ENCODE data around the gene PSMB7.

PSMB7 gene

DNA sequence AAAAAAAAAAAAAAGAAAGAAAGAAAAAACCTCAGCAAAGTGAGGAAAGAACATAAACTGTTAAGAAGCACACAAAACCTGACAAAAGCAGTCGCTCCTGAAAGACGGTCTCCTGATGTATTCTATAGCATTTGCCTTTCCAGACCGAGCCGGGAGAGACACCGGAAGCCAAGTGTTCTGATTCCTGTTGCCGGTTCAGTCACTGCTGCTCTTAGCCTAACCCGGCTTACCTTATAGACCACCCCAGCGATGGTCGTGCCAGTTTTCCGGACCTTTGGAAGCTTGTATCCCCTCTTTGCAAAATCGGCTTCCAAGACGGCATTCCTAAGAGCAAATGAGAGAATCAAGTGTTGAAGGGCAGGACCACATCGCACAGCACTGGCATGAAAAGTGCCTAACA lies 630 bp downstream of the PSMB7 start:
- FAIRE-seq: no peak
- no peak for DNase-seq (ENCODE audit: insufficient read length, low spot score)

DNA sequence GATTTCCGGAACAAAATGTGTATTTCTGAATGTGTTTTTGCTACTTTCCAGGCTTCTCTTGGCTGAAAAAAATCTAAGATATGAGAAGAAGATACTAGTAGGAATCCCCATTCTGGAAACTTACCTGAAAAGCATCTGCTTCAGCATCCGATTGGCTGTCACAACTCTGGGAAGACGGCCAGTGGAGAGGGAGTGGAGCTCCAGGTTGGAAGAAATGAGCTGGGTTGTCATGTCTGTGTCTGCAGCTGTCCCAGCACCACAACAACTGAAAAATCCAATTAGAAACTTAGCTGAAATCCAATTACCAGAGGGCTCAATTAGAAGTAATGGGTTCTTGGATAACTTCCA lies 3.0 kb downstream of the PSMB7 start:
- no peak for FAIRE-seq
- DNase-seq (ENCODE audit: insufficient read length, low spot score): no peak

DNA sequence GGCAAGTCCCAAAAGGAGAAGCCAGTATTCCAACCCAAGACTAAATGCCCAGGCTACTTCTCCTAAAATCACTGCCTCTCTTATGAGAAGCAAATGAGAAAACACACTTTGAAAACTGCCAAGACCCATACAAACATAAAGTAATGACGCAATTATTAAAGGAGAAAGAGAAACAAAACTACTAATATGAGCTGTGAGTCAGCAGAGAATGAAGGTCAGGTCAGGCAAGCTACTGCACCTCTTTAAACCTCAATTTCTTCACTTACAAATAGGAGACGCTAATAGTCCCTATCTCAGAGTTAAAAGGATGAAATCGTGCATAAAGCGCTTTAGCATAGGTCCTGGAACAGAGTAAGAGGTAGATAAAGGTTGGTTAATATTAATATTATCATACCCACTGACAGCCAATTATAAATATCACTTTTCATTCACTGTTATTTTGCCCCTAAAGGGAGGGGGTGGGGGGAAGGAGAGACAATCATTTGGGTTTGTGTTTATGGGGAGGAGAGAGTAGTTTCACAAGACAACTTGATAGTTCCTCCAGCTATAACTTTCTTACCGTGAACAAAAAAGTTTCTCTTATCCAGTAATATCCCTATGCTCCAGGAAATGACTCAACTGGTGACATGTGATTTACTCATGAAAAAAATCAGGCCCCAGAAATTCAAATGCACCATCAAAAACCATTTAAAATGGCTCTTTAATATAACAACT lies 3.6 kb downstream of the PSMB7 start:
- no peak for FAIRE-seq

DNA sequence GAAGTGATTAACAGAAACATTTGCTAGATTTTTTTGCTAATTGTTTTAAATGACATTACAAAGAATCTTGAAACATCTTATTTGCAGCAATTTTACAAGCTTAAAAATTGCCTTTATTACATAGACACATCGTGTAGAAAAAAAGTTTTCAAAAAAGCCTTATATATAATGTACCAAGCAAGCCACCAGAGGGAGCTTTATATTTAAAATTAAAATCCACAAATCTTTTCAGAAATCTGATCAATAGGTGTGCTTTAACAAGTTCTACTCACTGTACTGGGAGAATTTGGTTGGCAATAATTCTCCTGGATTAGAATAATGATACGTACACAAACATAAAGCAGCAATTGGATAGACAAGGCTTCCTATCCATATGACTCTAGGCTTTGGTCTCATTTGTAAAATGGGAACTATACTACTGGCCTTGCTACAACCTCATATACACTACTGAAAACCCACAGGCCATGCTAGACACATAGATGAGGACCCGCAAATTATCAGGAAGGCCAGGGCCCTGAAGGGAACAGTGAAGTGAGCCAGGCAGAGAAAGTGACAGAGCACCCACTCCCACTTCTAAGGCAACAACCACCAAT lies 4.8 kb downstream of the PSMB7 start:
- DNase-seq (ENCODE audit: insufficient read length, low spot score) (no peak), FAIRE-seq (no peak)

More for the DNA sequence above, 3.6 kb downstream of the PSMB7 start:
- DNase-seq (ENCODE audit: insufficient read length, low spot score): no peak

DNA sequence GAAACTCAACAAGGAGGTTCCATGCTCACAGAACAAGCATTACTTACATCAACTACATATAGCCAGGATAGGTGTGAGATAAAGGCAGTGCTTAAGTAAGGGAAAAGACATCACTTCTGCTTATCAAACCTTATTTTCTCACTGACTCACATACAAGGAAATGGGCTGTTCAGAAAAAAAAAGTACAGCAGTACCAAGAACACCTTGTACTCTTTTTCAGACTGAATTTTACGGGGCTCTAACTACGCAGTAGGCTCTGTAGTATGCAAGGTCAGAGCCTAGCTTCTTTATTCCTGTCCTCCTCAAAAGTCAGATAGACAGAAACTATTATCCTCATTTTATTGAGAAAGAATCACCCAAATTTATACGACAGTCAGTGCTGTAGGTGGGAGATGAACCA lies 5.8 kb downstream of the PSMB7 start:
- DNase-seq (ENCODE audit: insufficient read length, low spot score): no peak
- no peak for FAIRE-seq

DNA sequence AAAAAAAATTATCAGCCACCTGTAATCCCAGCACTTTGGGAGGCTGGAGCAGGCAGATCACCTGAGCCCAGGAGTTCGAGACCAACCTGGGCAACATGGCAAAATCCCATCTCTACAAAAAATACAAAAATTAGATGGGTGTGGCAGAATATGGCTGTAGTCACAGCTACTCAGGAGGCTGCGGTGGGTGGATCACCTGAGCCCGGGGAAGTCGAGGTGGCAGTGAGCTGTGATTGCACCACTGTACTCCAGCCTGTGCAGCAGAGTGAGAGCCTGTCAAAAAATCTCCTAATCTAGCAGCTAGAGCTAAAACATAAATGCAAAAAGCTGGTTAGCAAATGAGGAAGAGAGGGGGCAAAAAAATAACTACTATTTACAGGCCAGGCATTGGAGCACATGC lies 12.0 kb downstream of the PSMB7 start:
- DNase-seq (ENCODE audit: insufficient read length, low spot score) (no peak), FAIRE-seq (no peak)

DNA sequence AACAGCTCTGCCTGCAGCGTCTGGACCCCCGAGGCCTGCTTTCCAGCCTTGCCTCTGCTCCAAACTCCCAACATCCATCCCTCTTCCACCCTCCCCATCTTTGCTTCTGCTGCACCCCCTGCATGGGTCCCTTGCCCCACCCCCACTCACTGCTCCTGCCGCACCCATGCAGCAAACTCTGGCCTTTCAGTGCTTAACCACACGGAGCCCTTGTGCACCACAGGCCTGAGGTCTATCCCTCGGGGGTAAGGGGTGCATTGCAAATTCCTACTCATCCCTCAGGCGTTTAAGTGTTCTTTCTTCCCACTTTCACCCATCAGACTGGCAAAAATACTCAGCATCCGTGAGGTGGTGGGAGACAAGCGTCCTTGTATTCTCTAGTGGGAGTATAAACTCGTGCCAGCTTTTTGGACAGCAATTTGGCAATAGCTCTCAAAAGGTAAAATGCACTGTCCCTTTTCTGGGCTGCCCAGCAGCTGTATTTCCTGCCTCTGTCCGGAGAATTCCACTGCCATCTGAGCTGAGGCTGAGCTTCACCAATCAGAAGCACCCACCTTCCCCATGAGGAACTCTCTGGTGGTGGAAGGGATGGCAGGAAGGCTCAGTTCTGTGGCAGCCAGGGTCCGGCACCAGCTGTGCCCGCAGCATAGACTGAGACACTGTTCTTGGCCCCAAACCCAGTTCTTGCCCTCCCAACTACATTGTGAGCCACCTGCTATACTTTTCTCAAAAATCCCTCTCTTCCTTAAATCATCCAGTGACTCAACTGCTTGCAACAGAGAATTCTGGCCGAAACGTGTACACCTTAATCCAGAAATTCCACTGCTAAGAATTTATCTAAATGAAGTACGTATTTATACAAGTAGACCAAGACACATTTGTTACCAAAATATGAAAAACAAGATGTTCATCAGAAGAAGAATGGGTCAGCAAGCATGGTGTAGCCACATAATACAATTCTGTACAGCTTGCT lies 15.0 kb downstream of the PSMB7 start:
- DNase-seq (ENCODE audit: insufficient read length, low spot score): no peak
- FAIRE-seq: no peak

DNA sequence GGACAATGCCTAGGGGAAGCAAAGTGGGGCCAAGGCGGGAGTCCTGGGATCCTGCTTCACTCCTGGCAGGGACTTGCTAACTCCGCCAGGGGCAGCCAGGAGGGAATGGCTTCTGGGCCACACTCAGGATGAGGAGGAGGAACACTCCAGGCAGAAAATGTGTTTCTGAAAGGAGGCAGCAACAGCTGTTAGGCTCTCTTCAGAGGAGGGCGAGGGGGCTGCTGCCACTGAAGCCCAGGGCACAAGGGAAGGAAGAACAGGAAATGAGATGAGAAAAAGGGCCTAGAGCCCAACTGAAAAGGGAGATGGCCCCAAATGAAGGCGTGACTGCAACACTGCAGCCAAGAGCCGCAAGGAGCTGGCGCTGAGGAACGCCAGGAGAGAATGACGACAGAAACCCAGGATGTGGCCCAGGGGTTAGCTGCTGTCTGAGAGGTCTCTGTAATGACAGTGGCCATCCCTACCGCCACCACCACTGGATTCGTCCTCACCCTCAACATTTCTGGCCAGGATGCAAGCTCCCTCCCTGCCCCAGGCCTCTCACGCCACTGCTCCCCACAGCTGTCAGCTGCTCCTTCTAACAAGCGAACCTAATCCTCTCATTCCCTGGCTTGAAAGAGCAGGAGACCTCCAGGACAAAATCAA lies 15.8 kb downstream of the PSMB7 start:
- FAIRE-seq: no peak

DNA sequence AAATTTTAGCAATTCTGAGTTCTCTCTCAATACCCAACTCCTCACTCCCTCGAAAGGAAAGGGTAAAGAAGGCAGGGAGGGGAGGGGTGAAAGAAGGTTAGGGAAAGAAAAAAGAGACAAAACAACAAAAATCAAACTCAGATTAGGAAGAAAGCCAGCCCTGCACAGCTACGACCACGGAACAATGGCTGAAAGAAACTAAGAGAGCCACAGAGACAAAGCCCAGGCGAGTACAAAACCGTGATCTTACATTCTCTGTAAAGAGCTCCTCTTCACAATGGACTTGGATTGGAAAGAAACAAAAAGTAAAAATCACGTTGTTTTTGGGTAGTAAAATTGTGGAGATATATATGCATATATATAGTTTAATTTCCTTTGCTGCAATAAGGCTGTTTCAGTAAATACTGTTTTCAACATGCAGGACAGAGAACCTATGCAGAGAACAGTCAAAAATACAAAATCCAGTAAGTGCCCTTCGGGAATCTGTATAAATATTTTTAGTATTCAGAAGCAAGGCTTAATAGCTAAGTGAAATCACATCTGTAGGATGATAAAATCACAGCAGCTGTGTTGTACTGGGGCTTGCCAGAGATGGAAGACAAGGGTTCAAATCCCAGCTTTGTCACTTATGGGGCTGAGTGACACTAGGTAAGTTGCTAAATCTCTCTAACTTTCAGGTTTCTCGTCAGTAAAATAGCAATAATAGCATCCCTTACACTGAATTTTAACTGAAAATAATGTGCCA lies 16.9 kb downstream of the PSMB7 start:
- DNase-seq (ENCODE audit: insufficient read length, low spot score) (no peak), FAIRE-seq (no peak)

More for the DNA sequence above, 15.8 kb downstream of the PSMB7 start:
- DNase-seq (ENCODE audit: insufficient read length, low spot score): no peak

DNA sequence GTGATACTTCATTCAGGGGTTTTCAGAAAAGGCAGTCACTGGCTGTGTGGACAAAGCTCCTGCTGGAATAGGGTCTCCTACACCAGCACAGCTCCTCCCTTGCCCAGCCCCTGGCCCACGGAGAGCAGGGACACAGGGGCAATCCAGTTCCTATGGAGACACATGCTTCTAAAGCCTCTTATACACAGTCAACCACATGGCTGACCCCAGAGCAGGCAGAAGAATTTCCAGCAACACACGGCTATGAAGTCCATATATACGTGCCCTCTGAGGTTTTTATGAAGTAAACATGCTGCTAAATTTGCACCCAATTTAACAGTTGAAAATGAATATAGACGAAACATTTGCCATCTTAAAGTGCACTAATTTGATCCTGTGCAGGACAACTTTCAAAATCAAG lies 19.4 kb downstream of the PSMB7 start:
- no peak for FAIRE-seq
- no peak for DNase-seq (ENCODE audit: insufficient read length, low spot score)

DNA sequence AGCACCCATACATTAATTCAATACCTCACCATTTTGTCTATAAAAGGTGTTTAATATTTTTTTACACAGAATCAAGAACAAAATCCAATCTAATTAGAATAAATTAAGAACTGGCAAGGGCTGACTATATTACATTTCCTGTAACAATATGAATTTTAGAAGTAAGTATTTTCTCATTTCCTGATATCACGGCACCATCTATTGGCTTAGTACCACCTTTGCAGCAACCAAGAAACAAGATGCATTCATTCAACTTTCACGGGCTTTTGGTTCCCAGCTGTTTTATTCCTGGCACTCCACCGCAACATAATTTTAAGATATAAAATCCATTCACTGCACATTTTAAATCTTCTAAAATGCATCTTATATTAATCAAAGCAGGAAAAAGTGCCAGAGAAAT lies 20.6 kb downstream of the PSMB7 start:
- no peak for DNase-seq (ENCODE audit: insufficient read length, low spot score)
- no peak for FAIRE-seq

DNA sequence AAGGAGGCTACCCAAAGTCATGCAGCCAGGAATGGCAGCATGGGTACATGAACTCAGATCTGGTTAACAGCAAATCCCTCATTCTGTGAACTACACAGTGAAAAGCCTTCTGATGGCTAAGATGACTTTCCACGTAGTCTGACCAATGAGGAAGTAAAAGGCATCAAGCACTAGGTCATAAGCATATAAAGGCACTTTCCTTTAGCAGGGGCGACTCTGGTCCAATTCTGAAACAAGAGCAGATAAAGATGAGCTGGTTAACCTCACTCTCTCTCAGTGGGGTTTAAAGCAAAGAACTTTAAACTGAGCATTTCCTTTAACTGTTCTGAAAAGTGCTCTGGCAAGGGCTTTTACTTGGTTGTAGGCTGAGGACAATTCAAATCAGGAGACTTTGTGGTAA lies 21.1 kb downstream of the PSMB7 start:
- FAIRE-seq (no peak), DNase-seq (ENCODE audit: insufficient read length, low spot score) (no peak)

DNA sequence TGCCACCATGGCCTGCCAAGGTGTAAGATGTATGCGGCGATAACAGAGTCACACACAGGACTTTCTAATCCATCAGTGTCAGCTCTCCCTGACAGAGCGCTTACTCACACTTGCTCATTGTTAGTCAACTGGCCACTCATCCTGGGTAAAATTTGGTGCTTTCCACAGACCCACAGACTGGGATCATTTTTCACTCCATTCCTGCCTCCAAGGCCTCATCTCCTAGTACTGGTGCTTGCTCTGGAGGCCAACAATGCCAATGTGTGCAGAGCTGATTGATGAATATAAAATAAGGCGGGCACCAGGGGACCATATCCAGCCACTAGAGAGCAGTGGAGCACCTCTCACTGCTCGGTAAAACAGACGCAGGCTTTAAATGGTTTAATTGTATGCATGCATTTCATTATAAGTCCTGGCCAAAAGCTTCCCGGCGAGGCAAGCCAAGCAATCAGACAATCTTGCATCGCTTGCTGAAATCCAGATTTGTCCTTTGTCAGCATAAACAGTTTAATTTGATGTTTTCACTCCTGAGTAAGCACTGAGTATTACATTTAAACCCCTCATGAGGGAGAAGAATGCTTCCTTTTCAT lies 22.3 kb downstream of the PSMB7 start:
- DNase-seq (ENCODE audit: insufficient read length, low spot score) (no peak), FAIRE-seq (no peak)

DNA sequence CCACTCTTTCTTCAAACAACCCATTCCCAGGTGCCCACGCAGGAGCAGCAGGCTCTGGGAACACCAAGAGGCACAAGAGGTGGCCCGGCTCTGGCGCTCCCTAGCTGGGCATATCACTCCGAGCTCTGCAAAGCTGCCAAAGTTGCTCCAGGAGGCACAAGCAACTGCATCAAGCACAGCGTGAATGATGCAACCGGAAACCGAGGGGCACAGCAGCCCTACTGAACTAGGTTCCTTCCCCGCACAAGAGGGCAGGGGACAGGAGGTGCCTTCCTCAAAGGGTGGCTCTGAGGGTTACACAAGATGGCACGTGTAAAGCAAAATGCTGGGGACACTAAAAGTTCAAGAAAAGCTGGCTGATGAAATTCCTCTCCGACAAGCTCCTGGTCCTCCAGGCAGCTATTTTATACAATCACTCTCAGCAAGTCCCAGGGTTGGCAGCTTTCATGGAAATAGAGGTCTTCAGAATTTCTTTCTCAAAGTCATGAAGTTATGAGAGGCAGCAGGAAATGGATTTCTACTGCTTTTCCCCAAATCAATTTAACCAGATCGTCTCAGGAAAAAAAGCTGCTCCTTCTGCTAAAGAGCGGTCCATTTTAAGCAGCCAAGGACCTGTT lies 22.9 kb downstream of the PSMB7 start:
- no peak for DNase-seq (ENCODE audit: insufficient read length, low spot score)

DNA sequence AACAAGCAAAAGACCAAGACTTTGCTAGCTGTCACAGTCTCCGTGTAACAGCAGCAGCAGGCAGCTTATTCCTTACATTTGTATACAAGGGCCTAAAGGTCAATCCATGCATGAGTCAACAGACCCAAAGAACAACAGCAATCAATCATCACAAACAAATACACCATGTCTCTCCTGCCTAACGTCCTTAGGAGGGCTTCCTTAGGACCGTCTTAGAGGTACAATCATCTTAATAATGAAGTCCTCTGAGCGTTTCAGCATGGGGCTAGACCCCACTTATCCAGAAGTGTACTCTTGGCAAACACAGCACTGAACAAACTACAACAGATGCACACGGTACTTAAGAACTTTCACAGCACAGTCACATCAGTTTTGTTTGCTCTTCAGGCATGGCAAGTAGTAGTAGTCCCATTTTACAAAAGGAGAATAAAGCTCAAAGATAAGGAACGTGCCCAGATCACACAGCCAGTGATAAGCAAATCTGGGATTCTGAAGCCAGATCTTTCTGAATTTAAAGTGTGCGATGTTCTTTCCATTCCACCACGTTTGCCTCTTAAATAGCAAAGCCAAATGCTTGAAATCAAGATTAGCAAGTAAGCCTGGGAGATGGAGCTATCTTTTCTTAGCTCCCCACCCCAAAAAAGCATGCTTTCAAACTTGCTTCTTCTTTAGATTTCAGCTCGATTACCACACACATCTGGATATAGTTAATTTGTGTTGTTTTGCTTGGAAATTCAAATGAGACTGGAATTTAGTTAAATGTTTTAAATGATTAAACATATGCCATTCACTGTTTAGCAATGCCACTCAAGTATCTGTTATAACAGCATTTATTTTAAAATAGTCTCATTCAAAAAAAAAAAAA lies 24.2 kb downstream of the PSMB7 start:
- DNase-seq (ENCODE audit: insufficient read length, low spot score): no peak
- no peak for FAIRE-seq

More for the DNA sequence above, 22.9 kb downstream of the PSMB7 start:
- FAIRE-seq: no peak

DNA sequence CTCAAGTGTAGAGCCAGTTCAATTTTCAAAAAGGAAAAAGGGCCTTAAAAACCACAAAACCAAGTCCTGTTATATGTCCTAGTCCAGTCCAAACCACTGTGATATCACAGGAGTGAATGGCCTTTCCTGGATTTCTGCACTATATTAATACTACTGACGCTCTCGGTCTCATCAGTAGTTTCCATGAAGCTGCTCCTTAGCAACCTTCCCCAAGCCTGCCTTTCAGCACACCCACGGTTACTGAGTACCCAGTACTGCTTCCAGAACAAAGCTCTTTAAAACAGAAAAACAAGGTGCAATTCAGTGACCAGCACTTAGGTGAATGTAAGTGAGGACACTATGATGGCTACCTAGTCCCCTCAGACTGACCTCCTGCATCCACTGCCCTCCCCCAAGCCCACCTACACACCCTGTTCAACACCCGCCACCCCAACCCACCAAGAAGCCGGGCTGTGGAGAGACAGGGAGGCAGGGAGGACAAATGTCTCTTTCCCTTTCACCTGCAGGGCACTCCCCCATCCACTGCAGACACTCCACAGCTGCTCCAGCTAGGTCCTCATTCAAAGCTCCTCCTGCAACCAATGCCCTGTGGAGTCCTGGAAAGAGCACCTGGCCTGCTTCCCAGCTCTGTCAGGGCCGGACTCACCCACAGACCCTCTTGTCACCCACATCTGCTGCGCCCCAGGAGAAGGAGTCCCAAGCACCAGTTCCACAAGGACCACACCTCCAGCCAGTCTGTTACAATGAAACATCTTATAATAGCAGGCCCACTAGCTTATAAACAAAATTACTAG lies 25.9 kb downstream of the PSMB7 start:
- DNase-seq (ENCODE audit: insufficient read length, low spot score): no peak
- FAIRE-seq: no peak

DNA sequence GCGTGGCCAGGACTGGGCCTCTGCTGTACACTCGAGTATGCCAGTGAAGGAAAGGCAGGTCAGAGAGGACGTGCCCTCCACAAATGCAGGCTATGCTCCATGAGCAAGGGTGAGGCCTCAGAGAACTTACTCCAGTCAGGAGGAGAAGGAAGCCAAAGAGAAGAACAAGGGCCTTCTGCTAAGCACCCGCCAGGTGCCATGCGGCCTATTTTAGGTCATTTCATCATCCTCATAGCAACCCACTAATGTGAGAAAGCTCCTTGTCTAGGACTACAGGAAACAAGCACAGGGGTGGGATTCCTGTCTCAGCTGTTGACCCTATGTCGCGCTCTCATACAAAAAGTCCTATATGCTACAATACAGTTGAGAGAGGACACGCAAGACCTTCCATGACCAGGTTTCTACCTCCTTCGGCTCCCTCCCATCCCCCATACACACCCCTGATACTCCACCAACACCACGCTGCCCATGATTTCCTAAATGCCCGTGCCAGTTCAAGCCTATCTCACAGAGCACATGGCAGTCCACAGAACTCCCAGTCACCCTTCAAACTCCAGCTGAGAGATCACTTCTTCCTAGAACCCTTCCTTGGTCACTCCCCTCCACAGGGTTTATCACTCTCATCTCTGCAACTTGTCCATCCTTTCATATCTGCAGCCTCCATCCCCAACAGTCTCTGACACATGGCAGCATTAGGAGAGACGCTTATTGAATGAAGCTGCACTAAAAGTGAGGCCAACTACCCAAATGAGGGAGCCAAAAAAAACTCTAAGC lies 26.8 kb downstream of the PSMB7 start:
- no peak for DNase-seq (ENCODE audit: insufficient read length, low spot score)
- FAIRE-seq: no peak

All from GM19239 (cell line).